Stimulated activated CD4-positive, alpha-beta T cell treated with anti-CD3 and anti-CD28 coated beads, TNF-alpha, amount 100 ng/mL, for 48 hours (primary cell): Measurements from ENCODE around the gene ADAM12.
"Not testable (repeated sequence)": the region's sequence is repeated elsewhere in the genome, so short reads cannot be mapped to it uniquely, and the experiment has no call there.

Experiments
- DNase-seq, 3 donors: peaks; one replicate each; pipeline ENCODE4 v3.0.0-alpha.2; 2020; ENCODE audit warnings: low read depth in 3 of 3

Gene ADAM12

GRCh38 chr10:125983161-125983560 is 405.1 kb downstream of the ADAM12 start:
- DNase-seq = no peak

- peak in 2 of 3 donors; percentile 1 to 12 for DNase-seq
Measured at GRCh38 chr10:125982260-125982948, 405.9 kb downstream of the ADAM12 start.

- DNase-seq = no peak
Measured at GRCh38 chr10:125980521-125981035, 407.7 kb downstream of the ADAM12 start.

DNA sequence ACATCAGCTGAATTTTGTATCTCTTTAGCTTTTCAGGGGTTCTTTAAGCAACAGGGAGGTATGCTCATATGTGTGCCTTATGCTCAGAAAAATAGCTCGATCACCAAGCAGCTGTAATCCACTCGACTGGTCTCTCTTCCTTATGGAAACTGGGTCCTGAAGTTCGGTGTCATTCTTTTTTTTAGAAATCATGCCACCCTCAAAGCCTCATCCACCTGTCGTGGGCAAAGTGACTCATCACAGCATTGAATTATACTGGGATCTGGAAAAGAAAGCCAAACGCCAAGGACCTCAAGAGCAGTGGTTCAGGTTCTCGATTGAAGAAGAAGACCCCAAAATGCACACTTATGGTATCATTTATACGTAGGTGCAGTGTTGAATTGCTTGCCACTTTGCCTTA is 408.3 kb downstream of the ADAM12 start:
- no peak for DNase-seq

GRCh38 chr10:125976960-125977605 is 411.2 kb downstream of the ADAM12 start:
- no peak for DNase-seq

DNA sequence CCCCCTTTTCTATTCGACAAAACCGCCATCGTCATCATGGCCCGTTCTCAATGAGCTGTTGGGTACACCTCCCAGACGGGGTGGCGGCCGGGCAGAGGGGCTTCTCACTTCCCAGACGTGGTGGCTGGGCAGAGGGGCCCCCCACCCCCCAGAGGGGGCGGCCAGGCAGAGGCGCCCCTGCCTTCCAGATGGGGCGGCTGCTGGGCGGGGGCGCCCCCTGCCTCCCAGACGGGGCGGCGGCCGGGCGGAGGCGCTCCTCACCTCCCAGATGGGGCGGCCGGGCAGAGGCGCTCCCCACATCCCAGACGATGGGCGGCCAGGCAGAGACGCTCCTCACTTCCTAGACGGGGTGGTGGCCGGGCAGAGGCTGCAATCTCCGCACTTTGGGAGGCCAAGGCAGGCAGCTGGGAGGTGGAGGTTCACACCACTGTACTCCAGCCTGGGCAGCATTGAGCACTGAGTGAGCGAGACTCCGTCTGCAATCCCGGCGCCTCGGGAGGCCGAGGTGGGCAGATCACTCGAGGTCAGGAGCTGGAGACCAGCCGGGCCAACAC is 418.1 kb downstream of the ADAM12 start:
- DNase-seq = not testable (repeated sequence)

- no peak for DNase-seq
Measured at GRCh38 chr10:125967533-125967932, 420.7 kb downstream of the ADAM12 start.

DNA sequence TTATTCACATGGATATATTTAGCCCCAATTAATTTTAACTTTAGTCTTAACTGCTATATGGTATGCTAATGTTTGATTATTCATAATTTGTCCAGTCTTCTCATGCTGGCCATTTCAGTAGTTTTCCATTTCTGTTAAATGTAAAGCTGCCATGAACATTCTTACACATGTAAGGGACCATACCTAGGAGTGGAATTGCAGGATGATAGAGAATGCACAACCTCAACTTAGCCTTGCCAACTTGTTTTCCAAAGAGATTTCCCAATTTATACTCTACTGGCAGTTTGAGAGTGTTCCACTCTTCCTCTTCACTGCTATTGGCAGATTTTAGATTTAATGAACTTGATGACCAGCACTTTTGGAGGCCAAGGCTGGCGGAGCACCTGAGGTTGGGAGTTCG is 423.7 kb downstream of the ADAM12 start:
- no peak for DNase-seq
